ENCODE measurements around the gene PCDHA1. TPM values are rescaled to one million over a fixed set of nuclear protein-coding genes. Genes with fewer than 3 reads are reported as not detected.

The PCDHA1 gene
- polyA plus RNA-seq, 1 donor, result not detected

- DNase-seq, result no peak
Measured at GRCh38 chr5:140923601-140924000, 137.7 kb downstream of the PCDHA1 start.

- DNase-seq, result no peak
Measured at GRCh38 chr5:140925806-140926442, 140.0 kb downstream of the PCDHA1 start, which contains the start of gene PCDHAC1. TSS of gene PCDHAC1 (plus strand) at chr5:140926299. CDS start at chr5:140926893, 594 bp downstream.

- DNase-seq, result peak; percentile 64
Measured at GRCh38 chr5:140926443-140927227, 140.7 kb downstream of the PCDHA1 start.

GRCh38 chr5:140927228-140927573 is 141.3 kb downstream of the PCDHA1 start:
- DNase-seq, result no peak

GRCh38 chr5:140934964-140935606 is 149.1 kb downstream of the PCDHA1 start:
- DNase-seq, result no peak

GRCh38 chr5:140946578-140946977 is 160.6 kb downstream of the PCDHA1 start:
- no peak for DNase-seq

GRCh38 chr5:140951636-140952035 is 165.7 kb downstream of the PCDHA1 start:
- DNase-seq, result no peak

GRCh38 chr5:140953234-140953633 is 167.3 kb downstream of the PCDHA1 start:
- no peak for DNase-seq

- no peak for DNase-seq
Measured at GRCh38 chr5:140962190-140962589, 176.2 kb downstream of the PCDHA1 start.

GRCh38 chr5:140964356-140964755 is 178.4 kb downstream of the PCDHA1 start:
- DNase-seq, result no peak

GRCh38 chr5:140965905-140966292 is 180.0 kb downstream of the PCDHA1 start:
- peak; percentile 10 for DNase-seq

- peak; percentile 46 for DNase-seq
Measured at GRCh38 chr5:140966293-140967225, 180.6 kb downstream of the PCDHA1 start, which contains the start of gene PCDHAC2. TSS of gene PCDHAC2 (plus strand) at chr5:140966476. CDS start at chr5:140966767, 291 bp downstream.

- no peak for DNase-seq
Measured at GRCh38 chr5:140967226-140967893, 181.4 kb downstream of the PCDHA1 start.

- no peak for DNase-seq
Measured at GRCh38 chr5:140969880-140970279, 183.9 kb downstream of the PCDHA1 start.

- DNase-seq, result no peak
Measured at GRCh38 chr5:140973550-140973949, 187.6 kb downstream of the PCDHA1 start.

GRCh38 chr5:140977003-140977402 is 191.1 kb downstream of the PCDHA1 start:
- DNase-seq, result no peak

- no peak for DNase-seq
Measured at GRCh38 chr5:140978260-140978659, 192.3 kb downstream of the PCDHA1 start.

- no peak for DNase-seq
Measured at GRCh38 chr5:140978983-140979382, 193.0 kb downstream of the PCDHA1 start.

- DNase-seq, result no peak
Measured at GRCh38 chr5:140982083-140982716, 196.3 kb downstream of the PCDHA1 start.

GRCh38 chr5:140986117-140986521 is 200.2 kb downstream of the PCDHA1 start:
- no peak for DNase-seq

- DNase-seq, result no peak
Measured at GRCh38 chr5:140988100-140988499, 202.2 kb downstream of the PCDHA1 start.

Measured in left kidney (tissue), 2 donors.